HG03103 (cell line): Measurements from ENCODE around the gene CYTH3.

Experiments
- ATAC-seq: cut with Tn5 transposase; IDR thresholded peaks from one replicate; pipeline ENCODE4 v1.9.1; 2021; ENCODE audit warnings: low read depth; ENCODE audit not compliant: unreplicated experiment

Gene CYTH3

DNA sequence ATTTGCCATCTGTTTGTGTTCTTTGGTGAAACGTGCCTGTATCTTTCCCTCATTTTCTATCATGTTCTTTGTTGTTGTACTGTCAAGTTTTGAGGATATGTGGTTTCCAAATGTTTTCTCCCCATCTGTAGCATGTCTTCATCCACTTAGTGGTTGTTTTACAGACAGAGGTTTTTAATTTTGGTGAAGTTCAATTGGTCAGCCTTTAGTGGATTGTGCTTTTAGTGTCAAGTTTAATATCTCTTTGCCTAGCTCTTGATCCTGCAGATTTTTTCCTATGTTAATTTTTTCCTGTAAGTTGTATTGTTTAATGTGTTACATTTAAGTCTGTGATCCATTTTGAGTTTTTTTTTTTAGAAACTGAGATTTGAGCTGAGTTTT, 145.3 kb downstream of the CYTH3 start:
- ATAC-seq = no peak

DNA sequence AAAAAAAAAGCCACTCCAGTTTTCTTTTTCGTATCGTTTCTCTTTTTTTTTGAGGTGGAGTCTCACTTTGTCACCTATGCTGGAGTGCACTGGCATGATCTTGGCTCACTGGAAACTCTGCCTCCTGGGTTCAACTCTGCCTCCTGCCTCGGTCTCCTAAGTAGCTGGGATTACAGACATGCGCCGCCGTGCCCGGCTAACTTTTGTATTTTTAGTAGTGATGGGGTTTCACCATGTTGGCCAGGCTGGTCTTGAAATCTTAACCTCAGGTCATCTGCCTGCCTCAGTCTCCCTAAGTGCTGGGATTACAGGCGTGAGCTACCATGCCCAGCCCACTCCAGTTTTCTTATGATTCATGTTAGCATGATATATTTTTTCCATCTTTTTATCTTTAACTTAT, 148.6 kb downstream of the CYTH3 start:
- ATAC-seq = no peak

DNA sequence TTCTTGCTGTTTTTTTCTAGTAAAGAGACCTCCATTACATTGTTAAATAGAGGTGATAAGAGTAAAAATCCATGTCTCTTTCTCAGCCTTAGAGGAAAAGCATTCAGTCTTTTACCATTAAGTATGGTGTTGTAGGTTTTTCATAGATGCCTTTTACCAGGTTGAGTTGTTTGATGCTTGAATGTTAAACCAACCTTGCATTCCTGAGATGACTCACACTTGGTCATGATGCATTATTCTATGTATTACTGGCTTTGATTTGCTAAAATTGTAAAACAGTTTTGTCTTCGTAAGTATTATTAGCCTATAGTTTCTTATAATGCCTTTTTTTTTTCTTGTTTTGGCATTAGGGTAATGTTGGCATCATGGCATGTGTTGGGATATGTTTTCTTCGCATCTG, 151.3 kb downstream of the CYTH3 start:
- ATAC-seq = no peak

DNA sequence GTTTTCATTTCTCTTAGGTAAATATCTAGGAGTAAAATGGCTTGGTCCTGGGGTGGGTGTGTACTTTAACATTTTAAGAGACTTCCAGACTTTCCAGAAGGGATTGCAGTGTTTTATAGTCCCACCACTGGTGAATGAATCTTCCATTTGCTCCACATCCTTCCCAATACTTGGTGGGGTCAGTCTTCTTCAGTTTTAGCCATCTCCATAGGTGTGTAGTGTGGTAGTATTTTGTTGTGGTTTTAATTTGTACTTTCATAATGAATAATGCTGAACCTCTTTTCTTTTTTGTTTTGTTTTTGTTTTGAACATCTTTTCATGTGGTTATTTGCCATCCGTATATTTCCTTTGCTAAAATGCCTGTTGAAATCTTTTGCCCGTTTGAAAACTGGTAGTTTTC, 154.9 kb downstream of the CYTH3 start:
- ATAC-seq = no peak

GRCh38 chr7:6116211-6116610, 156.2 kb downstream of the CYTH3 start:
- no peak for ATAC-seq
